ENCODE results near the gene LAPTM5. TPM values are rescaled to one million over a fixed set of nuclear protein-coding genes. Genes with fewer than 3 reads are reported as not detected.

The LAPTM5 gene
- total RNA-seq, 1 experiment from 2014 or later = 1.5 TPM

GRCh38 chr1:30793209-30793608 lies 35.6 kb upstream of the LAPTM5 start:
- Histone ChIP-seq H3K4me1 (ENCODE audit: control insufficient read depth in 1 of 2, insufficient read depth in 2 of 2, low read length in 2 of 2) (peaks cover 17 to 20% of the 10 kb centered on the region in 2 experiments), H2AFZ (ENCODE audit: low read depth, low read length, poor library complexity, severe bottlenecking) (no peak overlapping the region), H3K36me3 (ENCODE audit: control insufficient read depth in 1 of 2, insufficient read depth in 2 of 2, low read length in 2 of 2) (no peaks in the 10 kb centered on the region), H3K4me3 (replicated peaks in 1 of 2; ENCODE audit: low read depth in 1 of 2, low read length in 2 of 2) (no peak overlapping the region), H3K27me3 (ENCODE audit: insufficient read depth, low read length) (peaks cover 13% of the 10 kb centered on the region), H3K9me2 (ENCODE audit: insufficient read depth) (no peaks in the 10 kb centered on the region), H3K27ac (ENCODE audit: low read depth, low read length) (no peak overlapping the region), H3K79me2 (ENCODE audit: insufficient read depth, low read length) (no peaks in the 10 kb centered on the region), H3K9ac (ENCODE audit: low read length) (no peak overlapping the region), H3K4me2 (ENCODE audit: low read length) (no peak overlapping the region), H3K9me3 (ENCODE audit: control insufficient read depth in 1 of 2, insufficient read depth in 1 of 2, low read depth in 1 of 2, low read length in 2 of 2) (no peaks in the 10 kb centered on the region), H4K20me1 (ENCODE audit: insufficient read depth) (no peaks in the 10 kb centered on the region)
- ChIA-PET RAD21 (ENCODE audit: low non-redundant PET in 1 of 2, low total read pairs in 2 of 2, uncharacterized antibody in 2 of 2, unreplicated experiment in 2 of 2) (interaction anchor here in 1 of 2 experiments (1.1 kb wide), 1 partner anchor 118 kb away, joined by 3 read pairs; no protein-coding TSS in a partner anchor), CTCF (interaction anchor here (1.4 kb wide), 2 partner anchors 10 to 13 kb away, joined by 6 to 10 read pairs; no protein-coding TSS in a partner anchor), POLR2A (no interaction called here)
- TF ChIP-seq TCF7L2 (IDR thresholded peaks at IDR 0.05; ENCODE audit: borderline replicate concordance, extremely low read depth, insufficient read depth, insufficient read length) = no peak
- no peak for TF ChIP-seq SP1 (IDR thresholded peaks at IDR 0.05; ENCODE audit: low read depth)
- TF ChIP-seq EZH2 (IDR thresholded peaks at IDR 0.05) = no peak
- TF ChIP-seq ZBTB33 (IDR thresholded peaks at IDR 0.05; ENCODE audit: extremely low read depth, insufficient replicate concordance, low read length) = no peak
- TF ChIP-seq MAX (IDR thresholded peaks at IDR 0.05) = no peak
- TF ChIP-seq ELF1 (IDR thresholded peaks at IDR 0.05; ENCODE audit: borderline replicate concordance, low read depth) = no peak
- TF ChIP-seq CBX3 (IDR thresholded peaks at IDR 0.05; ENCODE audit: low read depth) = no peak
- no peak for TF ChIP-seq YY1 (IDR thresholded peaks at IDR 0.05; ENCODE audit: extremely low read depth, insufficient replicate concordance, low read depth, low read length)
- no peak for TF ChIP-seq ZFX (IDR thresholded peaks at IDR 0.05)
- no peak for TF ChIP-seq RAD21 (IDR thresholded peaks at IDR 0.05; ENCODE audit: low read depth)
- no peak for TF ChIP-seq EZH2phosphoT487 (IDR thresholded peaks at IDR 0.05; ENCODE audit: borderline replicate concordance)
- no peak for TF ChIP-seq EGR1 (IDR thresholded peaks at IDR 0.05; ENCODE audit: low read depth)
- no peak for TF ChIP-seq CTCF (IDR thresholded peaks at IDR 0.05 in 2 of 3, conservative IDR thresholded peaks at IDR 0.05 in 1 of 3; ENCODE audit: borderline replicate concordance in 1 of 3, insufficient read depth in 1 of 3, low read depth in 2 of 3, low read length in 2 of 3)
- no peak for TF ChIP-seq SIN3A (IDR thresholded peaks at IDR 0.05; ENCODE audit: low read depth)
- TF ChIP-seq CEBPB (IDR thresholded peaks at IDR 0.05; ENCODE audit: low read depth) = no peak
- TF ChIP-seq REST (IDR thresholded peaks at IDR 0.05; ENCODE audit: low read depth) = no peak
- DNase-seq (ENCODE audit: low read depth, low spot score) (no peak), ATAC-seq (no peak)
- intact Hi-C loops (cut with micrococcal nuclease) = no loop called here
- no TSS peak for BruUV-seq (replicated peaks)

Measured in HCT116 (cell line).